NCI-H69 (cell line): ENCODE measurements around the gene NSD2.
A peak's percentile ranks its signal among the peaks of the same experiment; 100 is the strongest.
"Not testable (repeated sequence)": the region's sequence is repeated elsewhere in the genome, so short reads cannot be mapped to it uniquely, and the experiment has no call there.

Experiments used
- DNase-seq: peaks from one replicate; lab custom pipeline; 2025; lab: John Stamatoyannopoulos, UW

The NSD2 gene

GRCh38 chr4:2006956-2007653 is 135.9 kb downstream of the NSD2 start:
- DNase-seq, result no peak

GRCh38 chr4:2007804-2008670 is 136.8 kb downstream of the NSD2 start:
- DNase-seq, result peak; percentile 42

- DNase-seq, result no peak
These were observed 137.4 kb downstream of the NSD2 start for GRCh38 chr4:2008671-2008920.

- DNase-seq, result peak; percentile 93
These were observed 137.9 kb downstream of the NSD2 start, which contains the start of gene NELFA for GRCh38 chr4:2008921-2009650. Gene NELFA (minus strand): TSS chr4:2008974. CDS start chr4:2008959, 15 bp downstream.

- DNase-seq, result peak; percentile 64
These were observed 138.5 kb downstream of the NSD2 start for GRCh38 chr4:2009651-2010233.

- DNase-seq, result no peak
These were observed 140.4 kb downstream of the NSD2 start for GRCh38 chr4:2011583-2011982.

GRCh38 chr4:2015008-2015407 is 143.8 kb downstream of the NSD2 start:
- no peak for DNase-seq

- DNase-seq, result not testable (repeated sequence)
These were observed 150.3 kb downstream of the NSD2 start for GRCh38 chr4:2021358-2022018.

- DNase-seq, result no peak
These were observed 153.5 kb downstream of the NSD2 start for GRCh38 chr4:2024683-2025082.

- DNase-seq, result no peak
These were observed 154.6 kb downstream of the NSD2 start for GRCh38 chr4:2025817-2026216.

- not testable (repeated sequence) for DNase-seq
These were observed 155.9 kb downstream of the NSD2 start for GRCh38 chr4:2027120-2027519.

- not testable (repeated sequence) for DNase-seq
These were observed 160.0 kb downstream of the NSD2 start for GRCh38 chr4:2031161-2031560.
